GM12875 (cell line): ENCODE results near the gene ISM1.

Source experiments
- H3K4me3 ChIP-seq: one replicate; pipeline ENCODE4 v1.5.1; 2011; ENCODE audit warnings: low read depth, low read length, control low read depth
- TF ChIP-seq, protein P1 (sequence below): IDR thresholded peaks from 2 replicates; pipeline ENCODE4 v1.5.1; 2011; ENCODE audit warnings: low read depth, mild to moderate bottlenecking, control low read depth, inconsistent platforms, low read length, moderate library complexity, borderline replicate concordance; ENCODE audit not compliant: insufficient read depth

The ISM1 gene

DNA sequence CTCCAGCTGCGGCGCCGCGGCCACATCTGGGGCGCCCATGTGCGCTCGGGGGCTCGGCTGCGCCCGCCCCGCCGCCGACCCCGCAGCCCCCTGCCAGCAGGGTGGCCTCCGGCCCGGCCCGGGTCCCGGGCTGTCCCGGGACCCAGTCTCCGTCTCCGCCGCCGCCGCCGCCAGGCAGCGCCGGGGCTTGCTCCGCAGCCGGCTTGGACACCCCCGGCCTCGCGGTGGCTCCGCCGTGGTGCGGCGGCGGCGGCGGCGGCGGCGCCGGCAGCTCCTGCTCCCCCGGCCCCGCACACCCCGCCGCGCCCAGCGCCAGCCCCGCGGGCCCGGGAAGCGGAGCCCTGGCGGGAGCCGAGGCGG, 219 bp downstream of the ISM1 start:
- H3K4me3 ChIP-seq = no peak overlapping the region
- TF ChIP-seq, protein P1, sequence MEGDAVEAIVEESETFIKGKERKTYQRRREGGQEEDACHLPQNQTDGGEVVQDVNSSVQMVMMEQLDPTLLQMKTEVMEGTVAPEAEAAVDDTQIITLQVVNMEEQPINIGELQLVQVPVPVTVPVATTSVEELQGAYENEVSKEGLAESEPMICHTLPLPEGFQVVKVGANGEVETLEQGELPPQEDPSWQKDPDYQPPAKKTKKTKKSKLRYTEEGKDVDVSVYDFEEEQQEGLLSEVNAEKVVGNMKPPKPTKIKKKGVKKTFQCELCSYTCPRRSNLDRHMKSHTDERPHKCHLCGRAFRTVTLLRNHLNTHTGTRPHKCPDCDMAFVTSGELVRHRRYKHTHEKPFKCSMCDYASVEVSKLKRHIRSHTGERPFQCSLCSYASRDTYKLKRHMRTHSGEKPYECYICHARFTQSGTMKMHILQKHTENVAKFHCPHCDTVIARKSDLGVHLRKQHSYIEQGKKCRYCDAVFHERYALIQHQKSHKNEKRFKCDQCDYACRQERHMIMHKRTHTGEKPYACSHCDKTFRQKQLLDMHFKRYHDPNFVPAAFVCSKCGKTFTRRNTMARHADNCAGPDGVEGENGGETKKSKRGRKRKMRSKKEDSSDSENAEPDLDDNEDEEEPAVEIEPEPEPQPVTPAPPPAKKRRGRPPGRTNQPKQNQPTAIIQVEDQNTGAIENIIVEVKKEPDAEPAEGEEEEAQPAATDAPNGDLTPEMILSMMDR = no peak

DNA sequence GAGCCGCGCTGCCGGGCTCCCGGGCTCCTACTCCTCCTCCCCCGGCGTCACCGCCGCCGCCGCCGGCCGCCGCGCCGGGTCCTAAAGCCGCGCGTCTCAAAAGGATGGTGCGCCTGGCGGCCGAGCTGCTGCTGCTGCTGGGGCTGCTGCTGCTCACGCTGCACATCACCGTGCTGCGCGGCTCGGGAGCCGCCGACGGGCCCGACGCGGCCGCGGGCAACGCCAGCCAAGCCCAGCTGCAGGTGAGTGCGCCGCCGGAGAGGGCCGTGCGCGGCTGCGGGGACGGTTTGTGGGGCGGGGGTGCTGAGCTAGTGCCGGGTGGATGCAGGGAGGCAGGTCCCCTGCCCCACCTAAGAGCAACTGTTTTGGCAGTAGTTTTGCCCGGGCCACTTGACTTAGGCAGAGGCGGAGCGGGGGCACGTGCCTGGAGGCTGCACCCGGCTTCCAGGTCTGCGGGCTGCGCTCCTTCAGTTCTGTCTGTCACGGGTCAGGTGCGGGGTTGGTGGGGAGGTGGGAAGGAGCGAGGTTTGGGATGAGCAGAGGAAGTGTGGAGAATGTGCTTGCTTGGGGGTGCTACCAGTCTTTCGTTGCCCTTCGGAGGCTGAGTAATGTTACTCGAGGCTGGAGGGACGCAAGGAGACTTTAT, 722 bp downstream of the ISM1 start:
- H3K4me3 ChIP-seq = no peak overlapping the region
- TF ChIP-seq, protein P1 = no peak

DNA sequence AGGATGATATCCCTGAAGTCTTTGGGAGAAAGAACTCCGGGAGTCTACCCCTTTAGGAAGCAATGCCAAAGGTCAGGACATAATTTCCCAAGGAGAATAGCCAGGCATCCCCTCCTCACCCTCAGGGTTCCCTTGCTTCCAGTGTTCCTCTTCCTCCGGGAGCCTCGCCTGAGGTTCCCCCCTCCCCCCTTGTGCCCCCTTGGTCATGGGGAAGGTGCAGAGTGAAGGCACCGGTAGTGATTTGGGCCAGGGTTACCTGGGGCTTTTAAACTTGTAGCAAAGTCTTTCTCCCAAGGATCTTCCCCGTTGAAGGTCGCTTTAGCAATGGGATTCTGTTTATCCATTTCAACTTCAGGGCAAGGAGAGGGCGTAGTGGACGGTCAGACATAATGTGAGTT, 1.2 kb downstream of the ISM1 start:
- TF ChIP-seq, protein P1 = no peak
- H3K4me3 ChIP-seq = no peak overlapping the region

DNA sequence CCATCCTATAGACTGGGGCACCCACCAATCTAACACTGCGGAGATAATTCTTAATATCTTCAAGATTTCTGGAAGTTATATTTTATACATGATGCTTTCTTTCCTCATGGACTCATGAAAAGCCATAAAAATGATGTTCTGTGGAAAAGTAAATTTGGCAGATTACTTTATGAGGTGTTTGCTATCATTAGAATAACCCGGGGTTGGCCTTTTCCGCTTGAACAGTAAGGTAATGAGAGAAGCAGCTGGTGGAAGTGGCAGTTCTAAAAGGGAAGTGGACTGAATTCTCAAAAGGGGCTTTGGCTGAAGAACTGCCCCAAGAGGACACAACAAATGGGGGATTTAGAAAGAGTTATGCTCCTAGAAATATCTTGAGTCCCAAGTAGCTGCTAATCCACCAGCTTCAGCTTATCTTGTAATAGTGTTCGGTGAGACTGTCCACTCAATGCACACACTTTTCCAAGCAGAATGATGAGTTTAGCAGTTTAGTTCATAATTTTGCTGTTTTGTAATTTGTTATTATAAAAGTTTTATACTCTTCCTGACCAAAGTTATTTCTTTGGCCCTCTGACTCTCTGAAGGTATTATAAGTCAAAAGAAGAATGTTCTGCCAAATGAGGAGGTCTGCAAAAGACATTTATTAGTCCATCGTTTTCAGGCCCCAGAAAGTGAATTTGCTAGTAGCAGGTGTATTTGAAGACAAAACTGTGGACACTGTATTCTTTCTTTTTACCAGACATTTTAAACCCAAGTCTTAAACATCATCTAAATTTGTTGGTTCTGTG, 2.9 kb downstream of the ISM1 start:
- no peak overlapping the region for H3K4me3 ChIP-seq
- TF ChIP-seq, protein P1 = no peak

DNA sequence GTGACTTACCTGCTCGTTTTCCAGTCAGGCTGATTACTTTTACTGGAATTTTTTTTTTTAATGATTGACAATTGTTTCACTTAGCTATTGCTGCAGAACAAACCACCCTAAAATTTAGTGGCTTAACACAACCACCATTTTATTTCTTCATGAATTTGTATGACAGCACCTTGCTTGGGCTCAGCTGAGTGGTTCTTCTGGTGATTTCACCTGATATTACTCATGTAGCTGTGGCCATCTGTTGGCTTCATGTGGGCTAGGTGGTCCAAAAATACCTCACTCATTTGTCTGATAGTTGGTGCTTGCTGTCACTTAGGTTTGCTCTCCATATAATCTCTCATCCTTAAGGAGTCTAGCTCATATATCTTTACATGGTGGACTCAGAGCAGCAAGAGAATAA, 5.3 kb downstream of the ISM1 start:
- TF ChIP-seq, protein P1 = no peak
- no peak overlapping the region for H3K4me3 ChIP-seq

DNA sequence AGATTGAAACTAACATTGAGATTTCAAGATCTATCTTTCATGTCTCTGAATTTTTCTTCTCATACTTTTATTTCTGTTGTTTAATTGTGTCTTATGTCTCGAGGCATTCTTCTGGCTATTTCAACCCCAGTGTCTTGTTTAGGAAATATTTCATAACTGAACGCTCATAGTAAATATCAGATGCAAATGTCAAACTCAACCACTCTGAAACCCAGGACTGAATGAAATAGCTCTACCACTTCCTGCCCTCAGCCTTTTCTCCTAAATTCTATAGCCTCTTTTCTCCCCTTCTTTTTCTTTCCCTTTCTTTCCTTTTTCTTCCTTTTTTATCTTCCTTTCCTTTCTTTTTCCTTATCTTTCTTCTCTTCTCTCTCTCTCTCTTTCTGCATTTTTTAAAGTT, 7.7 kb downstream of the ISM1 start:
- TF ChIP-seq, protein P1 = no peak
- no peak overlapping the region for H3K4me3 ChIP-seq

DNA sequence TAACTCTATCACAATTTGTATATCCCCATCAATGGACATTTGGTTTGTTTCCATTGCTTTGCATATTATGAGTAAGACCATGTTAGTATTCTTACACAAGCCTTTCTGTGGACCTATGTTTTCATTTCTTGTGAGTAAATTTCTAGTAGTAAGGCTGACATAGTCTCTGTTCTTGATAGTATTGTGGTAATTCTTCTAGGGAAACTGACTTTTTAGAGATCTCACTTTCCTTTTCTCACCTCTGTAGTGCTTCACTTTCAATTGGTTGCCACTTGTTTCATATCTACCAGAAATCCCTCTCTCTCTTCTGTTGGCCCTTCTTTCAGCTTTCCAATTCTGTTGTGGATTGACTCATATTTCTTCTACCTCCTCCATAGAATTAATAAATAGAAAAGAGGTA, 8.5 kb downstream of the ISM1 start:
- H3K4me3 ChIP-seq = no peak overlapping the region
- TF ChIP-seq, protein P1 = no peak
